Measurements from ENCODE around the gene CRYBG1. TPM values are rescaled to one million over a fixed set of nuclear protein-coding genes. Genes with fewer than 3 reads are reported as not detected.

CRYBG1 gene
- total RNA-seq, 1 experiment from 2014 or later = 10.1 TPM

DNA sequence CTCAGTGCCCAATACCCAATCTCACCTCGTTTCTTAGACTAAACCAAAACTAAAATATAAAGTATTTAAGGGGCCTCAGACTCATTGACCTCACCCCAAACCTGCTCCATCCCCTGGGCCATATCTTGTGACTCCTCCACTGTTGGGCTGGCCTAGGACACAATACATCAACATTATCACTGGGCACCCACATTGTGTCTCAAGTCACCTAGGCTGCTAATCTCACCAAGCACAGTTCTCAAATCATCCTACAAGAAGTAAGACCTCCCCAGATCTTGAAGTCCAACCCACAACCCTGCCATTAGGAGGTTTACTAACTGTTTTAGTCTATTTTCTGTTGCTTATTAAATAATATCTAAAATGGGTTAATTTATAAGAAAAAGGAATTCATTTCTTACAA is 96.2 kb downstream of the CRYBG1 start (continued):
- TF ChIP-seq, protein P1, sequence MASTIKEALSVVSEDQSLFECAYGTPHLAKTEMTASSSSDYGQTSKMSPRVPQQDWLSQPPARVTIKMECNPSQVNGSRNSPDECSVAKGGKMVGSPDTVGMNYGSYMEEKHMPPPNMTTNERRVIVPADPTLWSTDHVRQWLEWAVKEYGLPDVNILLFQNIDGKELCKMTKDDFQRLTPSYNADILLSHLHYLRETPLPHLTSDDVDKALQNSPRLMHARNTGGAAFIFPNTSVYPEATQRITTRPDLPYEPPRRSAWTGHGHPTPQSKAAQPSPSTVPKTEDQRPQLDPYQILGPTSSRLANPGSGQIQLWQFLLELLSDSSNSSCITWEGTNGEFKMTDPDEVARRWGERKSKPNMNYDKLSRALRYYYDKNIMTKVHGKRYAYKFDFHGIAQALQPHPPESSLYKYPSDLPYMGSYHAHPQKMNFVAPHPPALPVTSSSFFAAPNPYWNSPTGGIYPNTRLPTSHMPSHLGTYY (CRISPR knock-in tag; IDR thresholded peaks at IDR 0.05) = no peak
- TF ChIP-seq CREM (CRISPR knock-in tag; IDR thresholded peaks at IDR 0.05) (no peak), ZNF232 (CRISPR knock-in tag; IDR thresholded peaks at IDR 0.05) (no peak), OVOL2 (CRISPR knock-in tag; IDR thresholded peaks at IDR 0.05; ENCODE audit: borderline replicate concordance) (no peak)
- TF ChIP-seq, protein P2, sequence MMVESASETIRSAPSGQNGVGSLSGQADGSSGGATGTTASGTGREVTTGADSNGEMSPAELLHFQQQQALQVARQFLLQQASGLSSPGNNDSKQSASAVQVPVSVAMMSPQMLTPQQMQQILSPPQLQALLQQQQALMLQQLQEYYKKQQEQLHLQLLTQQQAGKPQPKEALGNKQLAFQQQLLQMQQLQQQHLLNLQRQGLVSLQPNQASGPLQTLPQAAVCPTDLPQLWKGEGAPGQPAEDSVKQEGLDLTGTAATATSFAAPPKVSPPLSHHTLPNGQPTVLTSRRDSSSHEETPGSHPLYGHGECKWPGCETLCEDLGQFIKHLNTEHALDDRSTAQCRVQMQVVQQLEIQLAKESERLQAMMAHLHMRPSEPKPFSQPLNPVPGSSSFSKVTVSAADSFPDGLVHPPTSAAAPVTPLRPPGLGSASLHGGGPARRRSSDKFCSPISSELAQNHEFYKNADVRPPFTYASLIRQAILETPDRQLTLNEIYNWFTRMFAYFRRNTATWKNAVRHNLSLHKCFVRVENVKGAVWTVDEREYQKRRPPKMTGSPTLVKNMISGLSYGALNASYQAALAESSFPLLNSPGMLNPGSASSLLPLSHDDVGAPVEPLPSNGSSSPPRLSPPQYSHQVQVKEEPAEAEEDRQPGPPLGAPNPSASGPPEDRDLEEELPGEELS (CRISPR knock-in tag; IDR thresholded peaks at IDR 0.05) = no peak
- TF ChIP-seq, protein P3, sequence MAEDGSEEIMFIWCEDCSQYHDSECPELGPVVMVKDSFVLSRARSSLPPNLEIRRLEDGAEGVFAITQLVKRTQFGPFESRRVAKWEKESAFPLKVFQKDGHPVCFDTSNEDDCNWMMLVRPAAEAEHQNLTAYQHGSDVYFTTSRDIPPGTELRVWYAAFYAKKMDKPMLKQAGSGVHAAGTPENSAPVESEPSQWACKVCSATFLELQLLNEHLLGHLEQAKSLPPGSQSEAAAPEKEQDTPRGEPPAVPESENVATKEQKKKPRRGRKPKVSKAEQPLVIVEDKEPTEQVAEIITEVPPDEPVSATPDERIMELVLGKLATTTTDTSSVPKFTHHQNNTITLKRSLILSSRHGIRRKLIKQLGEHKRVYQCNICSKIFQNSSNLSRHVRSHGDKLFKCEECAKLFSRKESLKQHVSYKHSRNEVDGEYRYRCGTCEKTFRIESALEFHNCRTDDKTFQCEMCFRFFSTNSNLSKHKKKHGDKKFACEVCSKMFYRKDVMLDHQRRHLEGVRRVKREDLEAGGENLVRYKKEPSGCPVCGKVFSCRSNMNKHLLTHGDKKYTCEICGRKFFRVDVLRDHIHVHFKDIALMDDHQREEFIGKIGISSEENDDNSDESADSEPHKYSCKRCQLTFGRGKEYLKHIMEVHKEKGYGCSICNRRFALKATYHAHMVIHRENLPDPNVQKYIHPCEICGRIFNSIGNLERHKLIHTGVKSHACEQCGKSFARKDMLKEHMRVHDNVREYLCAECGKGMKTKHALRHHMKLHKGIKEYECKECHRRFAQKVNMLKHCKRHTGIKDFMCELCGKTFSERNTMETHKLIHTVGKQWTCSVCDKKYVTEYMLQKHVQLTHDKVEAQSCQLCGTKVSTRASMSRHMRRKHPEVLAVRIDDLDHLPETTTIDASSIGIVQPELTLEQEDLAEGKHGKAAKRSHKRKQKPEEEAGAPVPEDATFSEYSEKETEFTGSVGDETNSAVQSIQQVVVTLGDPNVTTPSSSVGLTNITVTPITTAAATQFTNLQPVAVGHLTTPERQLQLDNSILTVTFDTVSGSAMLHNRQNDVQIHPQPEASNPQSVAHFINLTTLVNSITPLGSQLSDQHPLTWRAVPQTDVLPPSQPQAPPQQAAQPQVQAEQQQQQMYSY (CRISPR knock-in tag; IDR thresholded peaks at IDR 0.05) = no peak
- TF ChIP-seq, protein P4, sequence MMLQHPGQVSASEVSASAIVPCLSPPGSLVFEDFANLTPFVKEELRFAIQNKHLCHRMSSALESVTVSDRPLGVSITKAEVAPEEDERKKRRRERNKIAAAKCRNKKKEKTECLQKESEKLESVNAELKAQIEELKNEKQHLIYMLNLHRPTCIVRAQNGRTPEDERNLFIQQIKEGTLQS (CRISPR knock-in tag; conservative IDR thresholded peaks at IDR 0.05) = no peak

DNA sequence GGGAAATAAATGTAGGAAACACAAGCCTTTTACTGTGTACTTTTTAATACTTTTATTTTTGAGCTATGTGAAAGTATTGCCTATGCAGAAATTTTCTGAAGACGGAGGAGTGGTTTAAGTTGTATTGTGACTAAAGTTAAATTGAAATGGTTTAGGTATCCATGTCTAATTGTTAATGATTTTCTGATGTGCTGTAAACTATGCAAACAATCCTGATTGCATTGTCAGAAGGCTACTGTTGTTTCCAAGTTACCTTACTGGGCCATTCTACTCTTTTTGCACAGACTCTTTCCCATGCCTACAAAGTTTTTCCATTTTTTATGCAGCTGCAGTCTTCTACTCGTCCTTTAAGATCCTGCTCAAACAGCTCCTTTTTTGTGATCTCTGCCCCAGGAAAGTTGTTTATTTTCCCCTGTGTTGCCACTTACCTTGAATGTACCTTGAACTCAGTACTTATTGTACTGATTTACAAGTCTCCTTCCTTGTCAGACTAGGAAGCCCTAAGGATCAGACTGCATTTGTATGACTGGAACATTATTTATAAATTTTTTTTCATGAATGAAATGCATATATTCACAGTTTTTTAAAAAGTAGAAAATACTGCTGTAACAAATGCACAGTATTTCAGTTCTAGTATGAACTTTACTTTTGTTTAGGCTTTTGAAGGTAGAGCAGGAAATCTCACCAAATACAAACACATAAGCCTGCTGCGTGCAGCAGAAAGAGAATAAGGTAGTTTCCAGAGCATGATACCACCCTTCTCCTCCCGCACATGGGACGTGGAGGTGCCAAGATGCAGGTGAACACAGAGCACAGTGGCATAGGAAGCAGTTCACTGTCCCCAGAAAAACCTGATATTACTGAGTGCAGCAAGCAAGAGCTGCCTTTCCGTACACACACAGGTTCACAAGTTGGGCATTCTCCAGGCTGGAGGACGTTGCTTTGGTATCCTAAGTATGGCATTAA is 97.8 kb downstream of the CRYBG1 start:
- CTCF ChIA-PET = interaction anchor here (1.0 to 1.6 kb wide), 3 partner anchors 108 to 539 kb away, joined by 3 to 6 read pairs (median 3); no protein-coding TSS in a partner anchor
- peaks cover 41% of the 10 kb centered on the region for H3K4me1 Mint-ChIP-seq
- H3K27me3 Mint-ChIP-seq (ENCODE audit: low read depth) = peaks cover 29% of the 10 kb centered on the region

More for the DNA sequence above, 97.8 kb downstream of the CRYBG1 start:
- TF ChIP-seq, protein P5, sequence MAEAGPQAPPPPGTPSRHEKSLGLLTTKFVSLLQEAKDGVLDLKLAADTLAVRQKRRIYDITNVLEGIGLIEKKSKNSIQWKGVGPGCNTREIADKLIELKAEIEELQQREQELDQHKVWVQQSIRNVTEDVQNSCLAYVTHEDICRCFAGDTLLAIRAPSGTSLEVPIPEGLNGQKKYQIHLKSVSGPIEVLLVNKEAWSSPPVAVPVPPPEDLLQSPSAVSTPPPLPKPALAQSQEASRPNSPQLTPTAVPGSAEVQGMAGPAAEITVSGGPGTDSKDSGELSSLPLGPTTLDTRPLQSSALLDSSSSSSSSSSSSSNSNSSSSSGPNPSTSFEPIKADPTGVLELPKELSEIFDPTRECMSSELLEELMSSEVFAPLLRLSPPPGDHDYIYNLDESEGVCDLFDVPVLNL (CRISPR knock-in tag; IDR thresholded peaks at IDR 0.05; ENCODE audit: borderline replicate concordance, low read depth) = no peak
- TF ChIP-seq, protein P6, sequence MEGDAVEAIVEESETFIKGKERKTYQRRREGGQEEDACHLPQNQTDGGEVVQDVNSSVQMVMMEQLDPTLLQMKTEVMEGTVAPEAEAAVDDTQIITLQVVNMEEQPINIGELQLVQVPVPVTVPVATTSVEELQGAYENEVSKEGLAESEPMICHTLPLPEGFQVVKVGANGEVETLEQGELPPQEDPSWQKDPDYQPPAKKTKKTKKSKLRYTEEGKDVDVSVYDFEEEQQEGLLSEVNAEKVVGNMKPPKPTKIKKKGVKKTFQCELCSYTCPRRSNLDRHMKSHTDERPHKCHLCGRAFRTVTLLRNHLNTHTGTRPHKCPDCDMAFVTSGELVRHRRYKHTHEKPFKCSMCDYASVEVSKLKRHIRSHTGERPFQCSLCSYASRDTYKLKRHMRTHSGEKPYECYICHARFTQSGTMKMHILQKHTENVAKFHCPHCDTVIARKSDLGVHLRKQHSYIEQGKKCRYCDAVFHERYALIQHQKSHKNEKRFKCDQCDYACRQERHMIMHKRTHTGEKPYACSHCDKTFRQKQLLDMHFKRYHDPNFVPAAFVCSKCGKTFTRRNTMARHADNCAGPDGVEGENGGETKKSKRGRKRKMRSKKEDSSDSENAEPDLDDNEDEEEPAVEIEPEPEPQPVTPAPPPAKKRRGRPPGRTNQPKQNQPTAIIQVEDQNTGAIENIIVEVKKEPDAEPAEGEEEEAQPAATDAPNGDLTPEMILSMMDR (IDR thresholded peaks at IDR 0.05) = no peak
- no peak for TF ChIP-seq GTF2I (CRISPR knock-in tag; conservative IDR thresholded peaks at IDR 0.05)
- TF ChIP-seq PRRX2 (CRISPR knock-in tag; IDR thresholded peaks at IDR 0.05) = no peak
- no peak for TF ChIP-seq KAT7 (CRISPR knock-in tag; IDR thresholded peaks at IDR 0.05; ENCODE audit: borderline replicate concordance)
- no peak for TF ChIP-seq EMX1 (CRISPR knock-in tag; IDR thresholded peaks at IDR 0.05)
- TF ChIP-seq, protein P7, sequence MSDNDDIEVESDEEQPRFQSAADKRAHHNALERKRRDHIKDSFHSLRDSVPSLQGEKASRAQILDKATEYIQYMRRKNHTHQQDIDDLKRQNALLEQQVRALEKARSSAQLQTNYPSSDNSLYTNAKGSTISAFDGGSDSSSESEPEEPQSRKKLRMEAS (CRISPR knock-in tag; IDR thresholded peaks at IDR 0.05) = no peak
- no peaks in the 10 kb centered on the region for H3K36me3 Mint-ChIP-seq
- POLR2A ChIA-PET = no interaction called here
- ATAC-seq = no peak
- H3K27ac Mint-ChIP-seq = no peak overlapping the region
- H3K9me3 Mint-ChIP-seq = no peaks in the 10 kb centered on the region
- H3K4me3 Mint-ChIP-seq = no peak overlapping the region
- DNase-seq (ENCODE audit: low spot score) = no peak

All from WTC11 (cell line).